GM10847 (cell line): ENCODE measurements around the gene ARHGAP8.

ENCODE experiments used
- POLR2A ChIP-seq: IDR thresholded peaks from 2 replicates; pipeline ENCODE4 v1.6.1; 2011; ENCODE audit not compliant: insufficient read length; ENCODE audit errors: extremely low read depth

ARHGAP8 gene

GRCh38 chr22:44799077-44799945, 46.9 kb downstream of the ARHGAP8 start:
- TF ChIP-seq POLR2A = no peak

GRCh38 chr22:44801476-44801875, 49.1 kb downstream of the ARHGAP8 start:
- no peak for TF ChIP-seq POLR2A

GRCh38 chr22:44802071-44802700, 49.8 kb downstream of the ARHGAP8 start:
- TF ChIP-seq POLR2A = no peak

- no peak for TF ChIP-seq POLR2A
Observed at GRCh38 chr22:44802956-44803355, 50.6 kb downstream of the ARHGAP8 start.

GRCh38 chr22:44804327-44804726, 52.0 kb downstream of the ARHGAP8 start:
- TF ChIP-seq POLR2A = no peak

- TF ChIP-seq POLR2A = no peak
Observed at GRCh38 chr22:44805711-44806110, 53.3 kb downstream of the ARHGAP8 start.

- TF ChIP-seq POLR2A = no peak
Observed at GRCh38 chr22:44807232-44807631, 54.9 kb downstream of the ARHGAP8 start.

- TF ChIP-seq POLR2A = no peak
Observed at GRCh38 chr22:44807915-44808690, 55.7 kb downstream of the ARHGAP8 start.

- TF ChIP-seq POLR2A = no peak
Observed at GRCh38 chr22:44809456-44809855, 57.1 kb downstream of the ARHGAP8 start.

GRCh38 chr22:44811141-44811540, 58.8 kb downstream of the ARHGAP8 start:
- TF ChIP-seq POLR2A = no peak

GRCh38 chr22:44813416-44813815, 61.0 kb downstream of the ARHGAP8 start:
- TF ChIP-seq POLR2A = no peak

- no peak for TF ChIP-seq POLR2A
Observed at GRCh38 chr22:44814266-44815098, 62.1 kb downstream of the ARHGAP8 start.

GRCh38 chr22:44815099-44816070, 63.0 kb downstream of the ARHGAP8 start:
- TF ChIP-seq POLR2A = no peak

GRCh38 chr22:44816141-44816540, 63.8 kb downstream of the ARHGAP8 start:
- TF ChIP-seq POLR2A = no peak

- no peak for TF ChIP-seq POLR2A
Observed at GRCh38 chr22:44818727-44819126, 66.4 kb downstream of the ARHGAP8 start.
